Activated naive CD8-positive, alpha-beta T cell treated with anti-CD3 and anti-CD28 coated beads, Interleukin-2, amount 10 ng/mL, durations not matched to agents 7 days and 5 days (primary cell): ENCODE measurements around the gene SV2C. TPM values are rescaled to one million over a fixed set of nuclear protein-coding genes. Genes with fewer than 3 reads are reported as not detected.

Experiments used
- ATAC-seq: fragments of 150-1000 bp; cut with Tn5 transposase; one replicate; pipeline ENCODE4 v1.10.0; 2021; ENCODE audit warnings: low read depth, moderate library complexity
- POLR2A ChIA-PET: fragments of 350-600 bp; sonication (Branson Sonifier 250); formaldehyde crosslinking; loops from one replicate; lab custom pipeline; 2021; ENCODE audit warnings: antibody characterized with exemption; lab: Charles Lee
- DNase-seq: peaks from one replicate; pipeline ENCODE4 v3.0.0; 2021
- H3K27ac Mint-ChIP-seq: one replicate; pipeline ENCODE4 v1.8.0; 2022; ENCODE audit warnings: mild to moderate bottlenecking, mixed read lengths
- H3K27me3 Mint-ChIP-seq: one replicate; pipeline ENCODE4 v1.8.0; 2022; ENCODE audit warnings: mild to moderate bottlenecking, moderate library complexity, mixed read lengths
- H3K36me3 Mint-ChIP-seq: one replicate; pipeline ENCODE4 v1.8.0; 2021; ENCODE audit warnings: mild to moderate bottlenecking, mixed read lengths
- H3K4me1 Mint-ChIP-seq: one replicate; pipeline ENCODE4 v1.8.0; 2021; ENCODE audit warnings: mixed read lengths
- H3K4me3 Mint-ChIP-seq: one replicate; pipeline ENCODE4 v1.8.0; 2022; ENCODE audit warnings: mild to moderate bottlenecking, moderate library complexity, mixed read lengths
- H3K9me3 Mint-ChIP-seq: one replicate; pipeline ENCODE4 v1.8.0; 2021; ENCODE audit warnings: mixed read lengths
- total RNA-seq, 2 experiments: library from RNA; stranded (reverse); gene quantifications; one replicate each; pipeline ENCODE4 v1.2.3, GENCODE V29; 2021

The SV2C gene
- total RNA-seq, 2 experiments from 2014 or later, result 0.03 TPM

DNA sequence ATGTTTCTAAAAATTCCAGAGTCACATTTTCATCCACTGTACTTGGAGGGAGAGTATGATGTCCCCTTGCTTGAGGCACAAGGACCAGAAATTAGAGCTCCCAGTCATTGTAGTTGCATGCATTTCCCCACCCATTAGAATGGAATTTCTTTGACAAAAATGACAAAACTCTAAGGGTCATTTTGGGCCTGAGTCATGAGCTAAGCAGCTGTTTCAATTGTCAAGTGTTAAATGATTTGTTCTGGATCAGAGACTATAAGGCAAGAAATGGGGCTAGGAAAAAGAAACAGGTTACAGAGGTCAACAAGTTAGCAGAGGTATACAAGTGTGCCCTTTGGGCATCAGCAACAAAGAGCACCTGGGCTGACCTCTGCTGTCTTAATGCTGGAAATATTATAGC is 188.7 kb downstream of the SV2C start:
- H3K36me3 Mint-ChIP-seq, result peaks cover 8% of the 10 kb centered on the region
- H3K4me1 Mint-ChIP-seq, result peaks cover 25% of the 10 kb centered on the region
- H3K4me3 Mint-ChIP-seq, result no peak overlapping the region
- H3K27ac Mint-ChIP-seq, result no peak overlapping the region
- DNase-seq, result no peak
- POLR2A ChIA-PET, result no interaction called here
- H3K9me3 Mint-ChIP-seq, result peaks cover 2% of the 10 kb centered on the region
- H3K27me3 Mint-ChIP-seq, result no peaks in the 10 kb centered on the region
- no peak for ATAC-seq

DNA sequence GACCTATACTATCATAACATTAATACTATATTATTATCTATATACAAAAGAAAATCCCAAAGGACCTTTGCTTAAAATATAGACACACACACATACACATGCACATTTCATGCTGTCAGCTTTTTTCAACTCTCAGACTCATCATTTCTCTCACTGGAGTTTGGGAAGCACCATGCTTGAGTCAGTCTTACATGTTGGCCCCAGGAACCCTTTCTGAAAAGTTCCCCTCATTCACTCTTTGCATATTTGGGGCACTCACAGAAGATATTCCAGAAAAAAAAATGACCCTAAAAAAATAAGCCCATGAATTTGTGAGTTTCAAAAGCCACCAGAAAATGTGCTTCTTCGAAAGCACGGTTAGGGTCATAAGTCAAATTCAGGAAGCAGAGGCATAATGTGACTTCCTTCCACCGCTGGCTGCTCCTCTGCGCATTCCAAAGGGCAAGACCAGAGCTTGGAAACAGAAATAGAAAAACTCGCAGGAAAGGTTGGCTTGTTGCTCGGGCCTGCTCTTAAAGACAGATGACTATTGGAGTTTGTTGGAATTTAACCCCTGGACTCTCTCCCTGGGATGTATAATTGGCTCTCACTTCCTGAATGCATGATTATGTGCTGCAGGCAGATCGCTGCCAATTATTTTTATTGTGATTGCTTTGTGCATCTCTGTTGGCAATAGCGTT is 190.2 kb downstream of the SV2C start:
- POLR2A ChIA-PET, result no interaction called here
- Mint-ChIP-seq H3K4me3 (no peak overlapping the region), H3K27me3 (no peaks in the 10 kb centered on the region), H3K4me1 (peaks cover 21% of the 10 kb centered on the region), H3K27ac (no peak overlapping the region), H3K36me3 (peaks cover 5% of the 10 kb centered on the region), H3K9me3 (peaks cover 2% of the 10 kb centered on the region)
- no peak for DNase-seq
- ATAC-seq, result no peak

DNA sequence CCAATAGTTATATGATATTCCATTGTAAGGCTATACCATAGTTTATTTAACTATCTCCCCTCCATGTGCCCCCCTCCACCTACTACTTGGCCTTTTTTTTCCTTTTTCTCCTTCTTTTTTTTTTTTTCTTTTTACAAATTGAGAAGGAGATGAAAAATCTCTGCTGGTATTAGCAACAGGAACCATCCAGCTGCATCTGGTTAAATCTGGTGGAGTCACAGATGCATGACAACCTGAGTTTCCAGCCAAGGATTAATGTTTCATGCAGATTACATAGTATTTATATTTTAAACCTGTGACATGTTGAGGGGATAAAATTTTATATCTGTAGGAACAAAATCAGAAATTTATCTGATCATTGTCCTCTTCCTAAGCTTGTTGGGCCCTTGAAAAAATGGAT is 191.4 kb downstream of the SV2C start:
- POLR2A ChIA-PET, result interaction anchor here (0.7 kb wide), 1 partner anchor 46 kb away, joined by 3 read pairs; no protein-coding TSS in a partner anchor
- H3K27me3 Mint-ChIP-seq, result no peaks in the 10 kb centered on the region

DNA sequence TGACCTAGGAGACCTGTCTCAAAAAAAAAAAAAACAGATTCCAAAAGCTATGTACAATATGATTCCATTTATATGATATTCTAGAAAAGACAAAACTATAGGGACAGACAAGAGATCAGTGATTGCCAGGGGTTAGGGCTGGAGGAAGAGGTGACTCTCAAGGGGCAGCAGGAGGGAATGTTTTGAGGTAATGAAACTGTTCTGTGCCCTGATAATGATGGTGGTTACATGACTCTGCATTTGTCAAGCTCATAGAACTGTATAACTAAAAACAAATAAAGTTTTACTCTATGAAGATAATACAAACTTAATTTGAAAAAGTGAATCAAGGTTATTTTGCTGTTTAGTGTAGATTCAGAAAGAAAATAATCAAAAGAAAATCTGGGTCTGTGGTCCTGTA is 194.6 kb downstream of the SV2C start:
- no peak for ATAC-seq
- Mint-ChIP-seq H3K27ac (no peak overlapping the region), H3K27me3 (no peaks in the 10 kb centered on the region)

More for the DNA sequence above, 191.4 kb downstream of the SV2C start:
- ATAC-seq (no peak), DNase-seq (no peak)
- no peak overlapping the region for H3K27ac Mint-ChIP-seq
- peaks cover 14% of the 10 kb centered on the region for H3K4me1 Mint-ChIP-seq
- no peak overlapping the region for H3K4me3 Mint-ChIP-seq
- peaks cover 2% of the 10 kb centered on the region for H3K9me3 Mint-ChIP-seq
- H3K36me3 Mint-ChIP-seq, result peaks cover 5% of the 10 kb centered on the region

DNA sequence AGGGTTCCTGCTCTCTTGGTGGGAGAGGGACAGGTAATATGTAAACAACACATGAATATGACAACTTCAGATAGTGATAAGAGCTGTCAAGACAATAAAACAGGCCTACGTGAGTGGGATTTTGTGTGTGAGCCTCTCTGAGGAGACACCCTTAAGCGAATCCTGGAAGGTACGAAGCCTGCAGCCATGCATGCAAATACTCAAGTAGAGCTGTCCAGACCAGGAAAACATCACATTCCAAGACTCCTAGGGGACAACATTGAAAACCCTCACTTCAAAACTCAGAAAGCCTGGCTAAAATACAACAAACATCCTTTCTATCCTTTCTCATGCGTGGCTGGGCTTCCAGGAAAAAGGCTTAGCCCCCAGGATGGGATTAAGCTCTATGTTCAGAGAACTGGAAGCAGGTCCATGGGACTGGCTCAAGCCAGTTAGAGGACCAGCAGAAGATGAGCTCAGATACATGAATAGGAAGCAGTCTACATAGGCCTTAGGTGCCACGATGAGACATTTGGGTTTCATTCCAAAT is 195.1 kb downstream of the SV2C start:
- DNase-seq, result no peak
- H3K4me3 Mint-ChIP-seq, result no peak overlapping the region
- H3K36me3 Mint-ChIP-seq, result peaks cover 3% of the 10 kb centered on the region
- ATAC-seq, result no peak
- POLR2A ChIA-PET, result no interaction called here
- H3K9me3 Mint-ChIP-seq, result no peaks in the 10 kb centered on the region
- H3K27me3 Mint-ChIP-seq, result no peaks in the 10 kb centered on the region
- no peak overlapping the region for H3K27ac Mint-ChIP-seq
- H3K4me1 Mint-ChIP-seq, result peaks cover 1% of the 10 kb centered on the region

More for the DNA sequence above, 194.6 kb downstream of the SV2C start:
- Mint-ChIP-seq H3K4me3 (no peak overlapping the region), H3K9me3 (no peaks in the 10 kb centered on the region), H3K36me3 (peaks cover 3% of the 10 kb centered on the region), H3K4me1 (peaks cover 1% of the 10 kb centered on the region)
- POLR2A ChIA-PET, result no interaction called here
- DNase-seq, result no peak

DNA sequence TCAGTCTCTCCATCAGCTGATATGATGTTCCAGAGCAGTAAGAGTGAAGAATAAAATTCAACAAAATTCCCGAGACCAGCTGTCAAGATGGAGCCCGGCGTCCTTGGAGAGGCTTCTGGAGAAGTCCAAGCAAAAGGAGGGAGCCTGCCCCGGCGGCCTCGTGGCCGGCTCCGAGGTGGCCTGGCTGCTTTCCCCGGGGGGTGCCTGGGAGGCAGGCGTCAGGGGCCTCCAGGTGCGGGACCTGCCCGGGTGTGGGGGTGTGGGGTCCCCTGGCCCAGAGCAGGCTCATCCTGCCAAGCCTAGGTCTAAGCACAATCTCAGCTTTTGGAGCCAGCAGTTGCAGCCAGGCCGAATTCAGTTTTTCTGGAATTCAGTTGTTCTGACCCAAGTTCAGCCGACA is 197.3 kb downstream of the SV2C start:
- Mint-ChIP-seq H3K36me3 (no peaks in the 10 kb centered on the region), H3K4me3 (no peak overlapping the region), H3K27ac (no peak overlapping the region), H3K27me3 (no peaks in the 10 kb centered on the region), H3K4me1 (peaks cover 5% of the 10 kb centered on the region), H3K9me3 (no peaks in the 10 kb centered on the region)
- ATAC-seq (no peak), DNase-seq (no peak)
- POLR2A ChIA-PET, result no interaction called here

DNA sequence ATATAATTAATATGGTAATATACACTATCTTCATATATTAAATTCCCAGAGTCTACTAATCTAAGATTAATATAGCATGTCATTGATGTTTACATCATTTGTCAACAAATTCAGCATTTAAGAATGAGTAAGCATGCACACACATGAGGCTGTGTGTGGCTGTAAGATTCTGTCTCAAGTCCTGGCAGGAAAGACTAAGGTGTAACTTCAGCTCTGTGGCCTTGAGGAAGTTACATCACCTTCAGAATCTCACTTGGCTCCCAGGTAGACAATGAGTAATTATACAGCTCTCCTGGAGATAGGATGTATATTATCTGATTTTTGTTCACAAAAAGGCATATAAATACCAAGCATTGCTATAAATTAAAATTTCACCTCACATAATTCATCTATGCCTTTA is 200.5 kb downstream of the SV2C start:
- POLR2A ChIA-PET, result no interaction called here
- DNase-seq, result no peak
- H3K9me3 Mint-ChIP-seq, result no peaks in the 10 kb centered on the region

DNA sequence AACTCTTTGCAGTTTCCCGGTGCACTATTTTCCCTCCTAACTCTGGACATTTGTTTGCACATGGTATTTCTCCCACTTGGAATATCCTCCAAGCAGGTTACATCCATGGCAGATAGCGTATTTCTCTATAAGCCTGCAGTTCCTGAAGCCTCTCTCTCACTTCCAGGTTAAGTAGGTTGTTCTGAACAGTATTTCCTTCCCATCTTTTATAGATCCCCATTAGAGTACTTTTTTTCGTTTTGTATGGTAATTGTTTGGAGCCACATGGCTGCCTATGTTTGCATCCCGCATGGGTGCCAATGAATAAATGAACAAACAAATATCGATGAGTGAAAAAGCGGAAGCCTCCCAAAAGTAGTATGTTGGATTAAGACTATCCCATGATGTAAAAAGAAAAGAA is 206.5 kb downstream of the SV2C start:
- H3K9me3 Mint-ChIP-seq, result no peaks in the 10 kb centered on the region
- ATAC-seq (no peak), DNase-seq (no peak)
- POLR2A ChIA-PET, result no interaction called here
- peaks cover 9% of the 10 kb centered on the region for H3K27me3 Mint-ChIP-seq
- no peaks in the 10 kb centered on the region for H3K36me3 Mint-ChIP-seq
- H3K27ac Mint-ChIP-seq, result no peak overlapping the region
- no peak overlapping the region for H3K4me3 Mint-ChIP-seq
- peaks cover 6% of the 10 kb centered on the region for H3K4me1 Mint-ChIP-seq

More for the DNA sequence above, 200.5 kb downstream of the SV2C start:
- H3K27me3 Mint-ChIP-seq, result no peaks in the 10 kb centered on the region
- H3K4me1 Mint-ChIP-seq, result peaks cover 4% of the 10 kb centered on the region
- H3K4me3 Mint-ChIP-seq, result no peak overlapping the region
- no peaks in the 10 kb centered on the region for H3K36me3 Mint-ChIP-seq
- H3K27ac Mint-ChIP-seq, result no peak overlapping the region
- peak; percentile 60 for ATAC-seq

DNA sequence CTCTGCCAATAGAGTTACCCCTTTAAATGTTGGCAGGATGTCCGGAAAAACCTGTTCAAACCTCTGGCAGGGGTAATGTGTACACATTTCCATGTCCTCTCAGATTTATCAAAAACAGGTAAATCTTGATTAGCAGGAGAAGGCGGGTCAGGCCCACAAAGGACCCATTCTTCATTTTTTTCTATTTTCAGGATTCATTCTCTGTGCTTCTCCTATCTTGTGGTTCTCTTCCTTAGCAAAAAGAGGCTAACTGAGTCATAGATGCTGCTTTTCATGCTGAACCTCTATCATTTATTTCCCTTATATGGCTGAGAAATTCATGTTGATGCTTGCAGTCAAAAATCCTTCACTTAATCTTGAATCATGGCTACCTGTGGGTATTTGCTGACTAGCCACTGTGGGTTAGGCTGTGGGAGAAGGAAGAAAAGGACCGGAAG is 207.2 kb downstream of the SV2C start:
- Mint-ChIP-seq H3K27ac (no peak overlapping the region), H3K27me3 (peaks cover 9% of the 10 kb centered on the region), H3K36me3 (no peaks in the 10 kb centered on the region), H3K4me3 (no peak overlapping the region), H3K9me3 (no peaks in the 10 kb centered on the region), H3K4me1 (peaks cover 6% of the 10 kb centered on the region)
- POLR2A ChIA-PET, result no interaction called here
- ATAC-seq (no peak), DNase-seq (no peak)

DNA sequence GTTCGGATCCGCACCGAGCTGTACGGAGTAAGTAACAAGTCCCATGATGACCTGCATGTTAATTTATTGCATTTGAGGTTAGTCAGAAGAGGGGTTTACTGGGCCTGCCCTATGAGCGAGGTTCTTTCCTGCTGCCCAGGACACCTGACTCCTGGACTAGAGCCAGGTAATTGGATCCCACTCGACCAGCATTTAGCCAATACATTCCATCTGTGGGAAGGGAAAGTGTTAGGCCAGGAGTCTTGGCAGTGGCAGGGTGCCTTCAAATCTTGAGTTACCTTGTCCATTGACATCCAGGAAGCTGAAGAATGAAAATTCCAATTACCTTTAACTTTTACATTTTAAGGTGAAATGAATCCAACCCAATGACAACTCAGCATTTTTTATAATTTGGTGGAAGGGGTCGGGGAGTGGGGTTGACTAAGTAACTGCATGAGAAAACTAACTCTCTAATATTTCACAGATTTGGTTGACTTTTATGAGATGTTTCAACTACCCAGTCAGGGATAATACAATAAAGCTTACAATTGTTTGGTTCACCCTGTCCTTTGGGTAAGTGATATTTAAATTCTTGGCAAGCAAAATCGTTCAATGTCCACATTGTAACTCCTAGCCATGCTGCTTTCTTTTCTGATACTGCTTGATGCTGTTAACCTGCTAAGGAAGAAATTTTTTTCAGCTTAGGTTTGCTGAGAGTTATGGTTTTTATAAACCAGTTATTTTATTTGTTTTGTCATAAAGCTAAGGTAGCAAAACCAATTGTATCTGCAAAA is 208.3 kb downstream of the SV2C start:
- Mint-ChIP-seq H3K4me3 (no peak overlapping the region), H3K9me3 (no peaks in the 10 kb centered on the region), H3K27me3 (peaks cover 14% of the 10 kb centered on the region), H3K4me1 (peaks cover 6% of the 10 kb centered on the region), H3K27ac (no peak overlapping the region), H3K36me3 (no peaks in the 10 kb centered on the region)
- POLR2A ChIA-PET, result no interaction called here
- ATAC-seq, result no peak
- no peak for DNase-seq

DNA sequence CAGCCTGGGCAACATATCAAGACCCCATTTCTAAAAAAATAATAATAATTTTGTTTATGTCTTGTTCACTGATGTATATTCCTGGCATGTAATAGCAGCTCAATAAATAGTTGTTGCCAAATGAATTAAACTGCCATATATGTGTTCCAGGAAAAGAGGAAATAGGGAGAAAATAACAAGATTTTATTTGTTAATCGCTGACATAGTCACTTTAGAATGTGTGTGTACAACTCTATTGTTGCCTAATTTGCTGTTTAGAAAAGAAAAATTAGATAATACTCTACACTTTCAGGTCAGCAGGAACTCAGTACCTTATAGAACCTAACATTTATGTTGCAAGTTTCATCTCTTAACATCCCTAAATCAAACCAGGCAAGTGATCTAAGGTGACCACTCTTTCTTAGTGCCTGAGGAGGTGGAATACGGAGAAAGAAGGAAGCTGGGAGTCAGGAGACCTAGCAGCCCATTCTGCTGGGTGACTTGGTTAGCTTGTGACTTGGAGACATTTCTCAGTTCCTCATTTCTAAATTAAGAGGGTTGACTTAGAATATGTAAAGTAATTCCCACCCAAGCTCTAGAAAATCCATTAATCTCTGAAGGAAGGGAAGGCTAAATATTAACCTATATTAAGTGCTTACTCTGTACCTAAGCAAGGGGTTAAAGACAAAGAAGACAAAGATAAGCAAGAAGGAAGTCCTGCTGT is 209.6 kb downstream of the SV2C start:
- H3K36me3 Mint-ChIP-seq, result no peaks in the 10 kb centered on the region
- POLR2A ChIA-PET, result no interaction called here
- ATAC-seq, result no peak
- H3K27me3 Mint-ChIP-seq, result peaks cover 14% of the 10 kb centered on the region
- H3K4me3 Mint-ChIP-seq, result no peak overlapping the region
- peaks cover 6% of the 10 kb centered on the region for H3K4me1 Mint-ChIP-seq
- H3K27ac Mint-ChIP-seq, result no peak overlapping the region
- no peak for DNase-seq
- no peaks in the 10 kb centered on the region for H3K9me3 Mint-ChIP-seq

DNA sequence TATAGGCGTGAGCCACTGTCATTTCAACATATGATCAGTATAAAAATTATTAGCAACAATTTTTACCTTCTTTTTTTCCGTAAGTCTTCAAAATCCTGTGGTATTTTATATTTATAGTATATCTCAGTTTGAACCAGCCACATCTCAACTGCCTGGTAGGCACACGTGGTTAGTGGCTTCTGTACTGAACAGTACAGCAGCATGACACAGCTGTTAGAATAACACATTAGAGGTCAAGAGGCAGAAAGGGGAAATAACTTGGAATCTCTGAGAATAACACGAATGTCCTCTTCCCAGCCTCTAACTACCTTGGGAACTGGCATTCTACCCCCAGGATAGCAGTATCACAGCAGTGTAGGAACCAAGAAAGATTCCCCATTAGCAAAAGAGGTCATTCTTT is 211.4 kb downstream of the SV2C start:
- ATAC-seq, result no peak
- DNase-seq, result no peak
- H3K27ac Mint-ChIP-seq, result no peak overlapping the region
- POLR2A ChIA-PET, result no interaction called here
- peaks cover 13% of the 10 kb centered on the region for H3K27me3 Mint-ChIP-seq
- no peak overlapping the region for H3K4me3 Mint-ChIP-seq
- peaks cover 1% of the 10 kb centered on the region for H3K36me3 Mint-ChIP-seq
- H3K9me3 Mint-ChIP-seq, result no peaks in the 10 kb centered on the region
- H3K4me1 Mint-ChIP-seq, result peaks cover 16% of the 10 kb centered on the region

DNA sequence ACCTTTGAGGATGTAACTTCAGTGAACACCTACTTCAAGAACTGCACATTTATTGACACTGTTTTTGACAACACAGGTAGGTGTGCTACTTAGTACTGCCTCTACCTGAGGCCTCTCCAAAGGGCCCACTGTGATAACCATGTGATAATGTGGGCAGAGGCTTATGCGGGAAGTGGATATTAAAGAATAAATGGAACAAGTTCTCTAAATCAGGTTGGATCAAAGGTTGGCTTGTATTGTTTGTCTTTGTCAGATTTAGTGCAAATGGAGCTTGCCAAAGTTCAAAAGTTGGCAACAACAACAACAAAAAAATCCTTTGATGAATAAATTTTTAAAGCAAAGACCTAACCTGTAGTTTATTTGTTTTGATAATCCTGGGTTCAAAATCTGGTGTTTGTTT is 215.7 kb downstream of the SV2C start:
- H3K27me3 Mint-ChIP-seq, result peaks cover 4% of the 10 kb centered on the region
- no peak overlapping the region for H3K27ac Mint-ChIP-seq
- H3K4me3 Mint-ChIP-seq, result peak overlapping the region; percentile 69
- ATAC-seq (no peak), DNase-seq (no peak)
- no peaks in the 10 kb centered on the region for H3K9me3 Mint-ChIP-seq
- peaks cover 18% of the 10 kb centered on the region for H3K4me1 Mint-ChIP-seq
- peaks cover 2% of the 10 kb centered on the region for H3K36me3 Mint-ChIP-seq
- POLR2A ChIA-PET, result interaction anchor here (1.0 kb wide), 1 partner anchor 104 kb away, joined by 8 read pairs; the partner anchor contains the start of gene IQGAP2
